GM18498 (cell line): ENCODE data around the gene FBXW11.
A peak's percentile ranks its signal among the peaks of the same experiment; 100 is the strongest.
"Not testable (repeated sequence)": the region's sequence is repeated elsewhere in the genome, so short reads cannot be mapped to it uniquely, and the experiment has no call there.

ENCODE experiments used
- ATAC-seq: cut with Tn5 transposase; IDR thresholded peaks from one replicate; pipeline ENCODE4 v1.9.1; 2021; ENCODE audit warnings: mild to moderate bottlenecking, moderate library complexity; ENCODE audit not compliant: unreplicated experiment

FBXW11 gene

DNA sequence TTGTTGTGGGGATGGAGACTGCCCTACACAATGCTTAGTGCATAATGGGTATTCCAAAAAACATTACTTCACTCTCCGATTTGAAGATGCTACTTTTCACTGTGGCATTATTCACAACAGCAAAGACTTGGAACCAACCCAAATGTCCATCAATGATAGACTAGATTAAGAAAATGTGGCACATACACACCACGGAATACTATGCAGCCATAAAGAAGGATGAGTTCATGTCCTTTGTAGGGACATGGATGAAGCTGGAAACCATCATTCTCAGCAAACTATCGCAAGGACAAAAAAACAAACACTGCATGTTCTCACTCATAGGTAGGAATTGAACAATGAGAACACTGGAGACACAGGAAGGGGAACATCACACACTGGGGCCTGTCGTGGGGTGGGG lies 90.7 kb downstream of the FBXW11 start:
- ATAC-seq = not testable (repeated sequence)

GRCh38 chr5:171914726-171915338 lies 91.6 kb downstream of the FBXW11 start:
- no peak for ATAC-seq

- no peak for ATAC-seq
Observed at GRCh38 chr5:171913987-171914273, 92.5 kb downstream of the FBXW11 start.

GRCh38 chr5:171911152-171911551 lies 95.3 kb downstream of the FBXW11 start:
- no peak for ATAC-seq

- ATAC-seq = no peak
Observed at GRCh38 chr5:171908638-171909037, 97.8 kb downstream of the FBXW11 start.

GRCh38 chr5:171907725-171908343 lies 98.6 kb downstream of the FBXW11 start:
- ATAC-seq = peak; percentile 68

- ATAC-seq = peak; percentile 47
Observed at GRCh38 chr5:171906703-171907590, 99.5 kb downstream of the FBXW11 start.

DNA sequence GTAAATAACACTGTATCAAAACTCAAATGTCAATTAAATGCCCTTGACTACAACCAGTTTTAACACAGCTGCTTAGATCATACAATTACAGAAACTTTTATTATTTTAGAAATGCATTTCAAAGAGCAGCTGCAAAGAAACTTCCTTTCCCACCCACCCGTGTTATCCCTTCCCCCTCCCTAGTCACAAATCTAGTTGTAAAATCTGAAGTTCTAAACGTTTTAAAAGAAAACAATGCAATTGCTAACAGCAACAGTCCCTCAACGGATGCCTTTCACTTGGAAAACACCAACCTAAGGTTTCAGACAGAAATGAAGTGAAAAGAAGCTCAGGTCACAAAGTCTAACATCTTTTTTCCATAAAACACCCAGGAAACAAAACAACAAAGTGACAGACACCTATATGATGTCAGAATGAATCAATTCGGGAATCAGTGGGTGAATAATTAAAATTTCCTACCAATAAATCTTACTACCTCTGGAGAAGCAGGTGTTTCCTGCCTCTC lies 100.3 kb downstream of the FBXW11 start:
- ATAC-seq = no peak

DNA sequence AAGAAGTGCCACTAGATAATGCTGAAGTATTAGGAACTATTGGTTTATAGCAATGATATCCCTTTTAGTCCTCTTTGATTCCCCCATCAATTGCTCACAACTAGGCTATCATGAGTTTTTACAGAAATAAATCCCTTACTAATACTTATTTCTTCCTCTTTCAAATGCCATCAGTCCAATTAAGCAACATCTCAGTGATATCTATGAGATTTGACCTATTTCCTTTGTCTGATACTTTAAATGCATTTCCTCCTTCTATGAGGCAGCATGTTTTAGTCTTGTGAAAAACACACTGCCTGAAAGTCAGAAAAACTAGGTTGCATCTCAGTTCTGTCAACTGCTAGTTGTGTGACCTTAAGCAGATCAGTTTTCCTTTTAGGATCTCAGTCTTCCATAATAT lies 101.6 kb downstream of the FBXW11 start:
- no peak for ATAC-seq

DNA sequence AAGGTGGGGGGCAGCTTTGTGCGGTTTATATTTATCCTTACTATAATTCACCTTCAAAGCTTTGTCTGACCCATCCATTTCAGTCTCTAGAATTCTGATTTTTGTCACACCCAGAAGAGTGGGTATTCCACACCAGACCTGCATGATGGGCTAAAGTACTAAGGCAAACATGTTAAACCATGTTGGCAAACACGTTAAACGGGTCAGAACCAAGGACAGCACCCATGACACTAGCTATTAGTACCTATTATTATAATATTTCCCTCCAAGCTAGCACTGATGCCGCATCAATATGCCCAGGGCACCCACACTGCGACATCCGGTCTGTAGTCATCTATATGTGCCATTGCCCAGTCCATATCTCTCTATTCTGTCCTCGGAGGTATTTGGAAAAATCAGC lies 104.7 kb downstream of the FBXW11 start:
- no peak for ATAC-seq

DNA sequence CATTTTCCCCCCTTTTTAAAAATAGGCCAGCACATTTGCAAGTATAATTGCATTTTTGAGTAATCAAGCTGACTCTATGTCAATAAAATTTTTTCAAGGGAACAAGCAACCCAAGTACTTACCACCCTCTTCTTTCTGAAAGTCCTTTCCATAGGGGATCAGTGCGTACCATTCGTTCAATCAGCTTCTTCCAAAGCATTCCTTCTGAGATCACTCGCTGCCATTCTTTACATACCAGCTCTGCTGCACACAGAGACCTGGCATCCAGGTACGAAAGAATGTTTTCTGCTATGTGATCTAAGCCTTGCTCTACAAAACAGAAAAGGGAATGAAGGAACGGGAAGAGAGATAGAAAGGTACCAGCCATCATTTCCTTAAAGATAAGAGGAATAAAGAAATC lies 106.6 kb downstream of the FBXW11 start:
- no peak for ATAC-seq

DNA sequence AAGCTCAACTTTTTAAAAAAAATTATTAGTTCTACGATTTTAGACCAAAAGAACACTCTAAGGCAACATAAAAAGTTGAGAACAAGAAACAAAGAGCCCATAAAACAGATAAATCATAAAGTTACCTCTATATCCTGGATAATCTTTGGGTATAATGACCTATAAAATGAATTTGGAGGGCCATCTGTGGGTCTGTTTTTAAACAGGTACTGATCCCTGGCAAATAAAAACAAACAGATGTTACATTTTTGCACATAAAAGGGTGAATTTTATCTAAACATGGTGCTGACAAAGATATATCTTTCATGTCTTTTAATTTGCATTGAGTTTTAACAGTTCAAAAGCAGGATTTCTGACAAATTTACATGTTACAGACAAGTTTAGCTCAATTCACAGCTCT lies 107.6 kb downstream of the FBXW11 start:
- no peak for ATAC-seq

DNA sequence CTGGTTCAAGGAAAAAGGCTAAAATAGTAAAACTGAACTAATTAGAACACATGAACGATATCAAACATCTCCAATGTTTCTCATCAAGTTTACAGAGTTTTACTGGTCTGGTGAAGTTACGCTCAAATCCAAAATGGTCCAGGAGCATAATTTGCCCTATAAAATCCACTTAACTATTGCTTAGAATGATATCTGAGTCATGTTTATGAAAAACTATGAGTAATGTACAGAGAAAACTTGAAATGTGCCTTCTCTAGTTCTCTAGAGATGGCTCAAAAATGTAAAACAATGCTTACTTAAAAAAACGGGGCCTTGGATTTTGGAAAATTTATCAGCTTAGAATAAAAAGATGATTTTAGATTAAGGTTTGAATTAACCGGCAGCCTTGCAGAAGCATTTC lies 108.1 kb downstream of the FBXW11 start:
- ATAC-seq = no peak

GRCh38 chr5:171897231-171897630 lies 109.2 kb downstream of the FBXW11 start:
- ATAC-seq = no peak

DNA sequence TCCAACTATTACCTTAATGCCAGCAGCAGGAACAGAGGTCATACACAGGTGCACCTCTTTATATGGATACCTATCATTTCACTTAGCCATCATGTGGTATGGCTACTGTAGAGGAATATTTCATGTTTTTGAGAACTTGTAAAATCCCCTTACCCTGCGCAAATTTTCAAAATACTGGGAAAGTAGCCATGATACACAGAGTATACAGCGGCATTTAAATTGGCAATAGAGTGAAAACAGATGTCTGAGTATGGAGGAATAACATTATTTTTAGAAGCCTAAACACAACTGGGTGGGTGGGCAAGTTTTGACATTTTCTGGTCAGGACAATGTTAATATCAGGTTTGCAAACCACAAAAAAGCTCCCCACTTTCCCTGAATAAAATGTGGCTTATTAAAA lies 111.4 kb downstream of the FBXW11 start:
- no peak for ATAC-seq

DNA sequence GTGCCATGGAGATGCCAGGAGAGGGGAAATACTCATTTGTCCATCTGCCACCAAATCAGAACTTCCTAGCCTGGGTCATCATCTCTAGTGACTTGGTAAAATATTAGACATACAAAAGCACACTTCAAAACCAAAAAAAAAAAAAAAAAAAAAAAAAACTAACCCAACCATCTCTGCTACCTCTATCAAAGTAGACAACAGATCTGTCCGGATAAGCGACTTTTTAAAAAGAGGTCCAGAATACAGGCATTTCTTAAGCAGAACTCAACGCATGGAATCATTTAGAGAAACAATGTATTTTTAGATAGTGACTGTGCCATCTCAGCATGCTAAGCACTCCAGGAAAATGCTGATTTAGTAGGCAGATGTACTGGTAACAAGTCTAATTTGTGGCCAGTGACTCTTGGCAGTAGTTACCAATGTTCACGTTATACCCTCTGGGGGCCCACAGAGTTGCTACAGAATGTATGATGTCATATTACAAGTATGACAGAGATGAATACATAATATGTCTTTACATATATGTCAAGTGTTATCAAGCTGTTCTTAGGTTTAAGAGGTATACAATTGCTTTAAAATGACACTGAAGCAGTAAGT lies 113.0 kb downstream of the FBXW11 start:
- ATAC-seq = no peak

DNA sequence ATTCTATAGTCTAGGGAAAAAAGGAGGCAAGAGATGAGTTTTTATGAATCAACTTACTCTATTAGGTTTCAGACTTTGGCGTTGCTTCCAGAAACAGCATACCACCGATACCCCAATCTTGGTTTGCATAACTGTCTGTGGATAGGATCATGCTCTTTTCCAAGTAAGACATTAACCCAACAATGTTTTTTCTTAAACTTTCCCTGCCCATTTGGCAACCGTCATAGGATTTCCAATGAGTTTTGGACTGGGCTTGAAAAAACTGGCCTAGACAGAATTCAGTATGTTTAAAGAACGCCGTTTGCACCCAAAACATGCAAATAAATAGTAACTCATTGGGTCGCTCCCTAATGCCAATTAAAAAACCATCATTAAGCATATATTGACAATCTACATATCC lies 114.8 kb downstream of the FBXW11 start:
- ATAC-seq = no peak

DNA sequence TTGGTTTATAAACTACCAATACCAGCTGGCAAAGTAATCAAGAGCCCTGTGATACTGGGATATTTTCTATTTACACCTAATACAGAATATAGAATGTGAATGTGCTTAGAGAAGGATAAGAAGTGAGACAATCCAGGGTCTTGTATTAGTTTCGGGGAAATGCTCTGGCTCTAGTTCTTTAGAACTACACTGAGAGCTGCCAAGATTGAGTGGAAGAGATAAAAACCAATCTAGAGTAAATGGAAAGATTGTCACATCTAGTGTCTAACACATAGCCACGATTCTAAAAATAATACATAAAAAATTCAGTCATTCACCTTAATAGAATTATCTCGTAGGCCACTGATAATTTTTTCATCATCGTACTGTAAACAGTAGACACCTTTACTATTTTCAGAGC lies 115.3 kb downstream of the FBXW11 start:
- ATAC-seq = no peak

GRCh38 chr5:171888051-171888481 lies 118.4 kb downstream of the FBXW11 start:
- no peak for ATAC-seq

DNA sequence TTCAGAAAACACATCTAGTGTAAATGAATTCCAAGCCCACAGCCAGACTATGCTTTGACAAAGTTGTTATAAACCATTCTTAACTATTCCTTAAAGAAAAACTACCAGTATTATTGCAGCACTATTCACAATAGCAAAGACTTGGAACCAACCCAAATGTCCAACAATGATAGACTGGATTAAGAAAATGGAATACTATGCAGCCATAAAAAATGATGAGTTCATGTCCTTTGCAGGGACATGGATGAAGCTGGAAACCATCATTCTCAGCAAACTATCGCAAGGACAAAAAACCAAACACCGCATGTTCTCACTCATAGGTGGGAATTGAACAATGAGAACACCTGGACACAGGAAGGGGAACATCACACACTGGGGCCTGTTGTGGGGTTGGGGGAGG lies 120.4 kb downstream of the FBXW11 start:
- not testable (repeated sequence) for ATAC-seq

- ATAC-seq = no peak
Observed at GRCh38 chr5:171882118-171882517, 124.3 kb downstream of the FBXW11 start.

GRCh38 chr5:171874234-171874633 lies 132.2 kb downstream of the FBXW11 start:
- ATAC-seq = no peak
